NCI-H345 treated with DMSO at 0.1 percent for 48 hours (cell line): ENCODE data around the gene CDKN1B.

Experiments used
- DNase-seq: peaks from one replicate; lab custom pipeline; 2025; ENCODE audit not compliant: unreplicated experiment; lab: John Stamatoyannopoulos, UW

The CDKN1B gene

GRCh38 chr12:12749433-12749832, 32.3 kb downstream of the CDKN1B start:
- DNase-seq, result no peak

GRCh38 chr12:12755923-12756322, 38.8 kb downstream of the CDKN1B start:
- no peak for DNase-seq

GRCh38 chr12:12757121-12757520, 40.0 kb downstream of the CDKN1B start:
- DNase-seq, result no peak

GRCh38 chr12:12759234-12759915, 42.2 kb downstream of the CDKN1B start:
- DNase-seq, result no peak

DNA sequence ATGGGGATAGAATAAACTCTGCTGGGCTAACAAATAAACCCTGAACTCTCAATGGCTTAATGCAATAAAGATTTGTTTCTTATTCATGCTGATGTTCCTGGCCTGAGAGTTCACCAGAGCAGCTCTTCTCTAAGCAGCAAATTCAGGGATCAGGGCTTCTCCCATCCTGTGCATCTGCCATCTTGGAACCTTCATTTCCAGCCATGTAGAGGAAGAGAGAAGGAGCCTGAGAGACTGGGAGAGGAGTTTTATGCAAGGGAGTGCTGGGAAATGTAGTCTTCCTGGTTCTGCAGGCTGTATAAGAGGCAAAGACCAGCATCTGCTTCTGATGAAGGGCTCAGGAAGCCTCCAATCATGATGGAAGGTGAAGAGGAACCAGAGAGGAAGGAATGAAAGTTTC, 47.7 kb downstream of the CDKN1B start:
- no peak for DNase-seq

DNA sequence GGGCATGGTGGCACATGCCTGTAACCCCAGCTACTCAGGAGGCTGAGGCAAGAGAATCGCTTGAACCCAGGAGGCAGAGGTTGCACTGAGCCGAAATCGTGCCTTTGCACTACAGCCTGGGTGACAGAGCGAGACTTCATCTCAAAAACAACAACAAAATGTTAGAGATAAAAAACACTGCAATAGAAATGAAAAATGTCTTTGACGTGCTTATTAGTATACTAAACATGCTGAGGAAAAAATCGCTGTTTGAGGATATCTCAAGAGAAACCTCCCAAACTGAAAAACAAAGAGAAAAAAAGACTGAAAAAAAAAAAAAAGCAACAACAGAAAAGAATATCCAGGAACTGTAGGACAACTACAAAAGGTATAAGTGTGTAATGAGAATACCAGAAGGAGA, 53.1 kb downstream of the CDKN1B start:
- no peak for DNase-seq
